SH-SY5Y (cell line): Measurements from ENCODE around the gene SLC41A1.

ENCODE experiments used
- GATA2 ChIP-seq: IDR thresholded peaks from 2 replicates; pipeline ENCODE4 v1.6.1; 2011; ENCODE audit warnings: mild to moderate bottlenecking, low read depth, low read length
- GATA3 ChIP-seq: IDR thresholded peaks from 2 replicates; pipeline ENCODE4 v1.6.1; 2011; ENCODE audit warnings: low read depth, mild to moderate bottlenecking, low read length, moderate library complexity

DNA sequence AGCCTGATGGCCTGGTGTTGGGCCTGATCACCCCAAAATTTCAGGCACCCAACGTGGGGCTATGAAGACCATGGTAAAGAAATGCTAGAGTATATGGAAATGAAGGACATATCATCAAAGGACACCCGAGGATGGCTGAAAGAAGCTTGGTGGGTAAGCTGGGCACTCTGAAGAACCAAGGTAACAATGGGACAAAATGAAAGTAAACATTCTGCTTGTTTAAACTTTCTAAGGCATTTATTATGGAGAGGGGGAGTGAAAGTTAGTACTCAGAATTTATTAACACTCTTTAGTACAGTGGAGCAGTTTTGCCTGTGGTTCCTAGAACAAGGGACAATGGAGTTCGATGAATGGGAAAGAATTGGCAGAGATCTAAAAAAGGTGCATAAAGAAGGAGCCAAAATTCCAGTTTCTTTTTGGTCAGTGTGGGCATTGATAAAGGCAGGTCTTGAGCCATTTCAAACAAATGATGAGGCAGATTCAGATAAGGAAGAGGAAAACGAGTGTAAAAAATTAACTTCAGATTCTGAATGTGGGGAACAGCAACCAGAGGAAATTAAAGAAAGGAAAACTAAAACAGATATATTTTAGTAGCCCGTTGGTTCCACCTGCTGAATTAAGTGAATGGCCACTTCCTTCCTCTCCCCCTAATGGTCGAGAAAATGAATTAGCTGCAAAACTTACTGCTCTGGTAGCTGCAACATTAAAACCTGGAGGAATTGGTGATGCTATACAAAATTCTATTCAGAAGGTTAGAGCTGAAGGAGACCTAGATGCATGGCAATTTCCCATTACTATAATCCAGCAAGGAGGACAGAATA lies 45.4 kb upstream of the SLC41A1 start:
- TF ChIP-seq GATA3 (no peak), GATA2 (no peak)
